HepG2 (cell line): Measurements from ENCODE around the gene KRT36. TPM values are rescaled to one million over a fixed set of nuclear protein-coding genes. Genes with fewer than 3 reads are reported as not detected.

Experiments
- ATAC-seq: fragments of 200-7000 bp; cut with Tn5 transposase; 3 replicates; pipeline ENCODE4 v1.9.1; 2020; ENCODE audit warnings: mild to moderate bottlenecking, moderate library complexity
- BruUV-seq: library from RNA; stranded (reverse); fragments of 400-500 nt; replicated peaks from 2 replicates; lab custom pipeline; 2021; lab: Mats Ljungman, UMichigan
- CTCF ChIA-PET: fragments of 300-600 bp; formaldehyde crosslinking; extraction: SDS; loops from one replicate; lab custom pipeline; 2021; ENCODE audit warnings: low total read pairs, inconsistent platforms, low intra/inter-chr PET ratio; lab: Yijun Ruan, JAX
- POLR2A ChIA-PET: fragments of 350-600 bp; sonication (Branson Sonifier 250); formaldehyde crosslinking; loops from one replicate; lab custom pipeline; 2020; ENCODE audit warnings: antibody characterized with exemption, inconsistent platforms; lab: Yijun Ruan, JAX
- DNase-seq: peaks from one replicate; pipeline ENCODE4 v3.0.0-alpha.2; 2015; ENCODE audit warnings: low spot score
- FAIRE-seq: peaks from 3 replicates; lab custom pipeline; 2011; peaks lifted over from hg19 to GRCh38; lab: Jason Lieb, UNC
- H2AFZ ChIP-seq: one replicate; pipeline ENCODE4 v1.6.1; 2011; ENCODE audit warnings: low read length, inconsistent platforms
- H3K27ac ChIP-seq: fragments of 300-600 bp; 3 replicates; pipeline ENCODE4 v1.8.0; 2011; ENCODE audit warnings: mixed run types, mild to moderate bottlenecking, mixed read lengths, low read length, inconsistent platforms; ENCODE audit not compliant: insufficient read depth; ENCODE audit errors: extremely low read length
- H3K27me3 ChIP-seq, 2 experiments: fragments of 200-600 bp in 1 of 2; 2 replicates in 1 of 2; 3 replicates in 1 of 2; pipeline versions ENCODE4 v1.6.0 to v1.8.0; 2011; ENCODE audit warnings: low read length in 2 of 2, mild to moderate bottlenecking in 2 of 2, moderate library complexity in 2 of 2, inconsistent platforms in 1 of 2; ENCODE audit not compliant: insufficient read depth in 2 of 2, control insufficient read depth in 1 of 2
- H3K36me3 ChIP-seq, 2 experiments: fragments of 200-600 bp in 1 of 2; replicated peaks in 1 of 2; 2 replicates in 1 of 2; 3 replicates in 1 of 2; pipeline versions ENCODE4 v1.5.1 to v1.8.0; 2011; ENCODE audit warnings: low read length in 2 of 2, inconsistent platforms in 1 of 2; ENCODE audit not compliant: insufficient read depth in 2 of 2, control insufficient read depth in 1 of 2
- H3K4me1 ChIP-seq: 2 replicates; pipeline ENCODE4 v1.5.1; 2012; ENCODE audit warnings: low read length, inconsistent platforms; ENCODE audit not compliant: insufficient read depth
- H3K4me2 ChIP-seq: 2 replicates; pipeline ENCODE4 v1.6.0; 2011; ENCODE audit warnings: low read depth, low read length, inconsistent platforms
- H3K4me3 ChIP-seq, 3 experiments: fragments of 200-600 bp in 1 of 3; sonication (generic), shearing (Covaris generic) in 1 of 3; replicated peaks in 1 of 3; 2 replicates each; pipeline ENCODE4 v1.5.1; 2011 to 2016; ENCODE audit warnings: low read length in 3 of 3, inconsistent platforms in 2 of 3, low read depth in 2 of 3, mild to moderate bottlenecking in 2 of 3, control low read depth in 1 of 3, mixed read lengths in 1 of 3; ENCODE audit not compliant: insufficient read depth in 1 of 3
- H3K79me2 ChIP-seq: one replicate; pipeline ENCODE4 v1.6.1; 2011; ENCODE audit warnings: low read length, inconsistent platforms; ENCODE audit not compliant: insufficient read depth
- H3K9ac ChIP-seq: 2 replicates; pipeline ENCODE4 v1.6.0; 2011; ENCODE audit warnings: mild to moderate bottlenecking, low read depth, low read length, inconsistent platforms; ENCODE audit not compliant: insufficient read depth
- H3K9me3 ChIP-seq: 2 replicates; pipeline ENCODE4 v1.5.1; 2012; ENCODE audit warnings: mild to moderate bottlenecking, low read length
- H4K20me1 ChIP-seq: 2 replicates; pipeline ENCODE4 v1.6.0; 2011; ENCODE audit warnings: inconsistent platforms, mild to moderate bottlenecking, low read length, moderate library complexity; ENCODE audit not compliant: insufficient read depth
- E2F1 ChIP-seq: sonication (generic); formaldehyde crosslinking; IDR thresholded peaks from 2 replicates; pipeline ENCODE4 v1.5.0; 2020; ENCODE audit warnings: missing genetic modification reagents
- FOXO1 ChIP-seq: sonication (generic); formaldehyde crosslinking; IDR thresholded peaks from 2 replicates; pipeline ENCODE4 v1.4.0; 2020; ENCODE audit warnings: missing genetic modification reagents
- ISL2 ChIP-seq: sonication (generic); formaldehyde crosslinking; IDR thresholded peaks from 2 replicates; pipeline ENCODE4 v1.5.0; 2020; ENCODE audit warnings: missing genetic modification reagents
- KLF13 ChIP-seq: sonication (generic); formaldehyde crosslinking; IDR thresholded peaks from 2 replicates; pipeline ENCODE4 v1.4.0; 2020; ENCODE audit warnings: mild to moderate bottlenecking, missing genetic modification reagents
- MAFG ChIP-seq: sonication (generic); formaldehyde crosslinking; IDR thresholded peaks from 2 replicates; pipeline ENCODE4 v1.5.1; 2020; ENCODE audit warnings: mild to moderate bottlenecking, missing genetic modification reagents
- RAD51 ChIP-seq: fragments of 450-650 bp; IDR thresholded peaks from 2 replicates; pipeline ENCODE4 v1.6.1; 2016; ENCODE audit warnings: borderline replicate concordance
- SMAD3 ChIP-seq: sonication (generic); formaldehyde crosslinking; IDR thresholded peaks from 2 replicates; pipeline ENCODE4 v1.4.0; 2020; ENCODE audit warnings: missing genetic modification reagents
- USF2 ChIP-seq, 2 experiments: sonication (generic) in 1 of 2; formaldehyde crosslinking in 1 of 2; IDR thresholded peaks; 2 replicates each; pipeline versions ENCODE4 v1.5.1 to v1.6.1; 2011 to 2020; ENCODE audit warnings: borderline replicate concordance in 1 of 2, low read depth in 1 of 2, low read length in 1 of 2, mild to moderate bottlenecking in 1 of 2, missing genetic modification reagents in 1 of 2, moderate library complexity in 1 of 2
- ZNF512 ChIP-seq: sonication (generic); formaldehyde crosslinking; IDR thresholded peaks from 2 replicates; pipeline ENCODE4 v1.4.0; 2020; ENCODE audit warnings: mild to moderate bottlenecking, missing genetic modification reagents
- ZNF639 ChIP-seq: conservative IDR thresholded peaks from 2 replicates; pipeline ENCODE4 v1.6.1; 2018; ENCODE audit warnings: missing genetic modification reagents
- WGBS: methylation state at CpG from one replicate; pipeline ENCODE4 v1.1.6; 2017; ENCODE audit warnings: low lambda C conversion rate; 5-methylcytosine and 5-hydroxymethylcytosine counted together
- in situ Hi-C: cut with HindIII; loops from 2 replicates; pipeline ENCODE4 v1.10.0; 2017; ENCODE audit warnings: low pct_unique_long_range_greater_than_20kb; ENCODE audit not compliant: extremely low pct_ligation_motif_present
- intact Hi-C: fragments of 100-400 bp; cut with micrococcal nuclease; formaldehyde crosslinking; loops from one replicate; pipeline ENCODE4 v1.10.0; 2022; ENCODE audit not compliant: unreplicated experiment
- polyA plus RNA-seq, 8 experiments: library from polyadenylated mRNA; depleted of rRNA in 3 of 8; stranded (reverse) in 7 of 8; unstranded in 1 of 8; fragments of >200 nt; fragmentation: Illumina TruSeq in 4 of 8; extraction: Trizol in 4 of 8; gene quantifications; 2 replicates each; pipeline versions ENCODE4 v1.2.1 to v1.2.3, GENCODE V29; 2011 to 2016; ENCODE audit warnings: low read depth in 4 of 8, missing spikeins in 1 of 8, mixed read lengths in 1 of 8; ENCODE audit not compliant: insufficient read depth in 1 of 8
- total RNA-seq, 5 experiments: library from RNA; depleted of rRNA; stranded (reverse); fragments of >200 nt; fragmentation: Illumina TruSeq; extraction: Trizol; gene quantifications; 2 replicates each; pipeline ENCODE4 v1.2.3, GENCODE V29; 2016; ENCODE audit warnings: low read depth in 1 of 5

The KRT36 gene
- total and polyA plus RNA-seq, 2 of the 13 experiments (the other 11 are each of a cell fraction or from before 2014, with no cell fraction given): not detected

GRCh38 chr17:41476866-41477815 lies 12.6 kb downstream of the KRT36 start:
- no peak for DNase-seq
- Histone ChIP-seq H3K4me1 (no peaks in the 10 kb centered on the region), H3K9ac (no peak overlapping the region), H3K4me2 (no peak overlapping the region), H3K4me3 (no peak overlapping the region), H3K9me3 (no peaks in the 10 kb centered on the region), H3K27ac (no peak overlapping the region), H2AFZ (no peak overlapping the region), H3K27me3 (peaks cover 2 to 33% of the 10 kb centered on the region in 2 experiments; a peak in 3 of 5 replicates), H4K20me1 (no peaks in the 10 kb centered on the region), H3K36me3 (no peaks in the 10 kb centered on the region), H3K79me2 (no peaks in the 10 kb centered on the region)
- intact Hi-C loops (no loop called here), in situ Hi-C loops (no loop called here)
- no peak for TF ChIP-seq ISL2 (CRISPR knock-in tag)
- TF ChIP-seq RAD51: peak; percentile 76; the same call in 1 of the 2 replicates
- TF ChIP-seq USF2 (IDR thresholded peaks at IDR 0.05; ENCODE audit: low read depth, low read length): 0 out of 2 replicates have a peak, but pooled peaks have one; percentile 30
- no peak for TF ChIP-seq USF2 (CRISPR knock-in tag; IDR thresholded peaks at IDR 0.05; ENCODE audit: borderline replicate concordance)
- WGBS: 37% methylated on average over 21 of the region's 22 CpGs
- no peak for FAIRE-seq
- POLR2A ChIA-PET: no interaction called here
- no peak for ATAC-seq
- no TSS peak for BruUV-seq
- CTCF ChIA-PET: no interaction called here

DNA sequence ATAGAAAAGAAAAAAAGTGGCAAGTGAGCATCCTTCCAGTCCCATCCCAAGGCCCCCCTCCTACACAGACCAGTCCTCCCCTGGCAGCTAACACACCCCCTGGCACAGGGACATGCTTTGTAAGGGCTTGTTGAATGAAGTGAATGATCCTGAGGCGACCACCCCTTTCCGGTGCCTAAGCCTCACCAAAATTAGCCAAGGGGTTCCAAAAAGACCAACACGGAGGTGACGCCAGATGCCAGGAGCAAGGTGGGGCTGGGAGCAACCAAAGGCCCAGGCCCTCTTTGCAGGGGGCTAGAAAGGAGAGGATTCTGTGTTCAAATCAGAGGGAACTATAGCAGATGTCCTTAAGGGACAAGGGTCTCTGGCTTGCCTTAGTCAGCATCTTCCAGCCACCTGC lies 14.3 kb downstream of the KRT36 start:
- intact Hi-C loops (no loop called here), in situ Hi-C loops (no loop called here)
- no peaks in the 10 kb centered on the region for H4K20me1 ChIP-seq
- no peak overlapping the region for H3K4me3 ChIP-seq
- H3K4me2 ChIP-seq: no peak overlapping the region
- H3K27ac ChIP-seq: no peak overlapping the region
- POLR2A ChIA-PET: no interaction called here
- H3K36me3 ChIP-seq: no peaks in the 10 kb centered on the region
- no TSS peak for BruUV-seq
- H3K4me1 ChIP-seq: no peaks in the 10 kb centered on the region
- H3K9me3 ChIP-seq: no peaks in the 10 kb centered on the region
- no peaks in the 10 kb centered on the region for H3K79me2 ChIP-seq
- no peak for DNase-seq
- WGBS: 44% methylated on average over 4 of the region's 4 CpGs
- CTCF ChIA-PET: no interaction called here
- H2AFZ ChIP-seq: no peak overlapping the region
- FAIRE-seq: no peak
- no peak overlapping the region for H3K9ac ChIP-seq
- H3K27me3 ChIP-seq: peaks cover 2 to 28% of the 10 kb centered on the region in 2 experiments; a peak in 3 of 5 replicates
- ATAC-seq: no peak
- TF ChIP-seq ZNF512 (CRISPR knock-in tag): no peak
- no peak for TF ChIP-seq ZNF639 (CRISPR knock-in tag)
- TF ChIP-seq KLF13 (CRISPR knock-in tag): no peak
- TF ChIP-seq FOXO1 (CRISPR knock-in tag): no peak
- no peak for TF ChIP-seq MAFG (CRISPR knock-in tag)
- TF ChIP-seq E2F1 (CRISPR knock-in tag): no peak
- no peak for TF ChIP-seq SMAD3 (CRISPR knock-in tag)
